HG03064 (cell line): Measurements from ENCODE around the gene CTNNA2.

Experiments used
- ATAC-seq: cut with Tn5 transposase; IDR thresholded peaks from one replicate; pipeline ENCODE4 v1.9.1; 2021; ENCODE audit warnings: low read depth; ENCODE audit not compliant: unreplicated experiment

Gene CTNNA2

GRCh38 chr2:79700651-79701050, 187.8 kb downstream of the CTNNA2 start:
- ATAC-seq: no peak

- ATAC-seq: no peak
Observed at GRCh38 chr2:79702905-79703304, 190.1 kb downstream of the CTNNA2 start.

DNA sequence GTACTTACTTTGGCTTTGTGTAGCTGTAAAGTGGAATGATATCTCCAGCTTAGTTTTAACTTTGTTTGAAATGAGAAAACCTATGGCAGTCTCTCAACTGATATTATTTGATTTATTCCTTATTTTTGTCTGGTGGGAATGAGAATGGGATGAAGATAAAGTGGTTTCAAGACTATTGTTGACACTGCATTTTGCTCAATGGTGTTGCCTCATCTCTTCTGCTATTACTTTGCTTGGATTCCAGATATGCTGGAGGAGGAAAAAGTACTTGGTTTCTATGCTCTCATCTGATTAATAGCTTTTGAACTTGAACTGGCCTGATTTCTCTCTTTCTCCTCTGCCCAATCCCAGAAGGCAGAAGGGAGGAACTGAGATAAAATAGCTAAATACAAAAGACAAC, 198.2 kb downstream of the CTNNA2 start:
- no peak for ATAC-seq

DNA sequence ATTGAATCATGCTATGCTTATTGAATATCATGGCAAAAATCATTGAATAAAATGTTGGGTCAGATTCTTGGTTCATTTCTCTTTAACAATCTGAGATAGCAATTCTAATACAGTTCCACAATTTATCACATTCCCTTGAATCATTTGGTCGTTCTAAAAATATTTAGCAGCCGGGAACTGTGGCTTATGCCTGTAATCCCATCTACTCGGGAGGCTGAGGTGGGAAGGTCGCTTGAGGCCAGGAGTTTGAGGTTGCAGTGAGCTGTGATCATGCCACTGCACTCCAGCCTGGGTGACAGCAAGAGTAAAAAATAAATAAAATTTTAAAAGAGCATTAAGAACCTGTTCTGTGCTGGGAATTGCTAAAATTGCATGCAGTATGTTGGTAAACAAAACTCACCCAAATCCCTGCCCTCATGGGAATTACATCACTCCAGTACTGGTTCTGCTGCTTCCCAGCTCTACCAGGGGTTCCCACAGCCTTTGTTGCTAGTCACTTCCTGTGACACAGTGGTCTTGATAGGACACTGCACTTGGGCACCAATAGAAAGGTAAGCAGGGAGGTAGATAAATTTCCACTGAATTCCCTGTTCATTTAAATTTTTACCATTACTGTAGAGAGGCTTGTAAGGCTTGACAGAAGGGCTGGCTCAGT, 200.4 kb downstream of the CTNNA2 start:
- no peak for ATAC-seq

- ATAC-seq: no peak
Observed at GRCh38 chr2:79714283-79714682, 201.4 kb downstream of the CTNNA2 start.

- ATAC-seq: no peak
Observed at GRCh38 chr2:79715338-79715737, 202.5 kb downstream of the CTNNA2 start.

DNA sequence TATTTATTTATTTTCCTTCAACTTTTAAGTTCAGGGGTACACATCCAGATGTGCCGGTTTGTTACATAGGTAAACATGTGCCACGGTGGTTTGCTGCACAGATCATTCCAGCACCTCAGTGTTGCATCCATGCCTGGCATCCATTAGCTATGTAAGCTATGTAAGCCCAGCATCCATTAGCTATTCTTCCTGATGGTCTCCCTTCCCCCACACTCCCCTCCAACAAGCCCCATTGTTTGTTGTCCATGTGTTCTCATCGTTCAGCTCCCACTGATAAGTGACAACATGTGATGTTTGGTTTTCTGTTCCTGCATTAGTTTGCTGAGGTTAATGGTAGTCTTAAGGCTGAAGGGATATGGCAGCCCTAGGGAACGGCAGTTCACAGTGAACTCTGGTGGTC, 203.4 kb downstream of the CTNNA2 start:
- no peak for ATAC-seq

GRCh38 chr2:79717364-79718007, 204.6 kb downstream of the CTNNA2 start:
- no peak for ATAC-seq

DNA sequence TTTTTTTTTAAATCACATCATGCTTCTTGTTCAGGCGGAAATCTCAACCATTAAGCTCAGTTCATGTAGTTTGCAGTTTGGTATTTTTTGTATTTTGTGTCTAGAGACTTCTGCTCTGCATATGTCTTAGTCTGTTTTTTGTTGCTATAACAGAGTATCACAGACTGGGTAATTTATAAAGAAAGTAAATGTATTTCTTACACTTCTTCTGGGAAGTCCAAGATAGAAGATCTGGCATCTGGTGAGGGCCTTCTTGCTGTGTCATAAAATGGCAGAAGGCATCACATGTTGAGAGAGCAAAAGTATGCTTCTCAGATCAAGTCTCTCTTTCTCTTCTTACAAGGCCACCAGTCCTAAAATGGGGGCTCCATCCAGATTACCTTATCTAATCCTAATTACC, 208.2 kb downstream of the CTNNA2 start:
- no peak for ATAC-seq

GRCh38 chr2:79721966-79722365, 209.1 kb downstream of the CTNNA2 start:
- ATAC-seq: no peak

DNA sequence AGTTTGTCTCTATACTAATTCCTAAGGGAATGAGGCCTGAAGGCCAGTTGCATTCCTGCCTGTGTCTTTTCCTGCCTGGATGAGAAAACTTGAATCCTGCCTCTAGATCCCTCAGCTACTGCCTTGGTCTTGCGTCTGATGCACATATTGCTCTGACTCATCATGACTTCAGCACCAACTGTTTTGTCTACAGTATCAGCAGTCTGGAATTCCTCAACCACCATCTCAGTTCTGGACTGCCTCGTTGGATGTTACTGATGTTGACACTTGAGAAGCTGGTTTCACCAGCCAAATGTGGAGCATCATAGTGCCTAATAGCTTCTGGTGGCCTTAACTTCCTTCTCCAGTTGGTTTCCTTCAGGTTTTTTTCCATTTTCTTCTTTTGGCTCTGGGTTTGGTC, 211.0 kb downstream of the CTNNA2 start:
- ATAC-seq: no peak

DNA sequence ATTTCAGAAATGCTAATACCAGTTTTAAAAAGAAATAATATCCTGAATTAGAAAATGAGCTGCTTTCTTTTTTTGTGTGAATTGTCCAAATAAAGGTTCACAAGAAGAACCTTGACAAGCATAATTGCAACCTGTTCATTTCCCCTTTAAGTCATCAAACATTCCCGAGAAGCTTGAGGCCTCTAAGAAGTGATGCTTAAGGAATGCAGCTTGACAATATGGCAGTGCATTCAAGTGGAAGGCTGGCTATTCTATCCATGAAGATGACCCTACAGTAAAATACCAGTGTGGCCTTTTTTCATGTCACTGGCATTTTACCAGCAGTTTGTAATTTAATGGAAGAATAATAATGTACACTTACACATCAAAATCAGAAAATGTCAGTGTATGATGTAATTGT, 216.7 kb downstream of the CTNNA2 start:
- no peak for ATAC-seq

DNA sequence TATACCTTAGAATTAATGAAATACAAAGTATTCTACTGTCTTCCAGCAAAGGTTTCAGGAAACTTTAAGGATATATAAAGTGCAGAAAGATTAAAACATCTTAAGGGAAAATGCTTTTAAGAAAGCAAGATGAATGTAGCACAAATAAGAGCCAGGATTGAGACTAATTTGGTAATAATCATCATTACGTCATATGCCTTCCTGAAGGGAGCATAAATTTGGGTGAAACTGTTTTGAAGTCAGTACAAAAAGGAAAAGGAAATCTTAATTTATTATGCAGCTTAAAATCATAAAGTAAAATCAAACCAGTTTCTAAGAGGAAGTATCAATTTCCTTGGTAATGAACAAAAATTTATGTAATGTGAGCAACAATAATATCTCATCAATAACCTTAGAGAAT, 221.7 kb downstream of the CTNNA2 start:
- ATAC-seq: no peak

DNA sequence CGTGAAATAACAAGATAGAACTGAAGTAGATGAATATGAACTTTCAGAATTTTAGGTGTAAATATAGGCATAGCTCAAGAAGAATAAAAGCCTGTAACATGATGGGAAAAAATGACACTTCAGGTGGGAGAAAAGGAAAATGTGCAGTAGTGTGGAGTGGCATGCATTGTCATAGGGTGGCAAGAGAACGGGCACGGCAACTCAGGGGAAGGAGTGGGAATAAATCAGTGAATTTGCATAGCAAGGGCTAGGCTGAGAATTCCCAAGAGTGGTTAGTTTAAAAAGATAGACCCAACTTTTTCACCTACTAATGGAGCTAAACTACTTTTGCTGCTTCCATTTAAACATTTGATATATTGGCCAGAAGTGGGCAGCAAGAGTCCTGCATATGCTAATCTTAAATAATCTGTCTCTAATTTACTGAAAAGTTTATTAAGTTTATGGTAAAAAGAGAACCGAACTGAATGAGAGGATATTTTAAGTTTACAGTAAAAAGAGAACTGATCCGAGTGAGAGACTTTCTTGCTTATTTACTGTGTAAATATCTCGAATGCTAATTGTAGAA, 228.1 kb downstream of the CTNNA2 start:
- ATAC-seq: no peak

DNA sequence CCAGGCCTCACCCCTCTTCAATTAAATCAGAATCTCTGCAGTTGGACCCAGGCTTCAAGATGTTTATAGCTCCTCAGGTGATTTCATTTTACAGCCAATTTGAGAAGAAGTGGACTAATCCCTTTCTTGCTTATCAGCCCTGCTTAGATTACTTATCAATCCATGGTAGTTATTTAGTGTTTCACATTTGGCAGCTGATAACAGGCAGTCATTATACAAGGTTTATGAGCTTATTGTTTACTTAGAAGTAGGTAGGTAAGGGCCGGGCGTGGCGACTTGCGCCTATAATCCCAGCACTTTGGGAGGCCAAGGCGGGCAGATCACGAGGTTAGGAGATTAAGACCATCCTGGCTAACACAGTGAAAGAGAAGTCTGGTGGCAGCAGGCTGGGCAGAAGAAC, 237.5 kb downstream of the CTNNA2 start:
- ATAC-seq: no peak

DNA sequence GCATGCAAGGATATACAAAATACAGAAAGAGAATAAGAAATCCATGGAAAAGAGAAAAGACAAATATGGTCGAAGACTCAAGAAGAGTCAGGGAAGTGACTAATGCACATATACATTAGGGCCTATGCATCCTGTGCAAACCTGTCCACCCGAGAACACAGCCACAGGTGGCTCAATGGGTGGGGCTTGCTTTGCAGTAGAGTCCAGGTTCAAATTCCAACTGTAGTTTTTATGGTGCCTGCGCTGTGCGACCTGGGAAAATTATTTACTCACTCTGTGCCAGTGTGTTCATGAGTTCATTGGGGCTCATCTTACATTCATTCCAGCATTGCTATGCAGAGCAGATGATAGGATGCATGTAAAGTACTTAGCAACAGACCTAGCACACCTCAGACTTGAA, 244.7 kb downstream of the CTNNA2 start:
- ATAC-seq: no peak

- no peak for ATAC-seq
Observed at GRCh38 chr2:79758042-79758441, 245.2 kb downstream of the CTNNA2 start.

DNA sequence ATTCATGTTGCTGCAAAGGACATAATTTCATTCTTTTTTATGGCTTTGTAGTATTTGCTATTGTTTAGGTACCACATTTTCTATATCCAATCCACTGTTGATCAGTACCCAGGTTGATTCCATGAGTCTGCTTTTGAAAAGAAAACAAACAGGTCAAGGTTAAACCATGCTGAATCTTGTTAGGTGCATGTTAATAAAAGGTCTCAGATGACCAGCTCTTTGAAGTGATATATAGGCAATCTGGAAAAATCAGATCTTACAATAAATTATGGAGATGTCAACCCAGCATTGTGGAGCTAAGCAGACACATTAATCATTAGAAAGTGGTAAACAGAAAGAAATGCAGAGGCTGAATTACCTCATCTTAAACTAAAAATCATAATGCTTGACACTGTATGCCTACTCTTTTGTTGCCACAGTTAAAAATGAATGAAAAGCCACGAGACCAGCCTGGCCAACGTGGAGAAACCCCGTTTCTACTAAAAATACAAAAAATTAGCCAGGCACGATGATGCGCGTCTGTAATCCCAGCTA, 246.0 kb downstream of the CTNNA2 start:
- ATAC-seq: no peak

DNA sequence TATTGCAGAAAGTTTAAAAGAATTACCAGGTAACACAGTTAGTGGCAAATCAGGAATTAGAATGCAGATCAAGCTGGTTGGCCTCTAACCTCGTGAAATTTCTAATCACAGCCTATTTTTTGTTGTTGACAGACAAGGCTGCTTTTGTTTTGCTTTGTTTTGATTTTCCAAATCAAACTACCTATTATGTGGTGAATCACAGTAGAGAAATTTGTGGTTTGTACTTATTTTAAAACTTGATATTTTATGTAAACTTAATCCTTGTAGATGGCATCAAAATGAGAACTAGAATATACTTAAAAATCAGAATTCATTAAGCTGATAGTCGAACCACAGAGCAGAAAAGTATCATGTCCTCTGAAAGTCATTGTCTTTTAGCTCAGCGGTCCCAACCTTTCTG, 258.1 kb downstream of the CTNNA2 start:
- ATAC-seq: no peak

- ATAC-seq: no peak
Observed at GRCh38 chr2:79771493-79771892, 258.6 kb downstream of the CTNNA2 start.

GRCh38 chr2:79774016-79774415, 261.2 kb downstream of the CTNNA2 start:
- no peak for ATAC-seq

GRCh38 chr2:79776461-79776860, 263.6 kb downstream of the CTNNA2 start:
- ATAC-seq: no peak
